ENCODE results near the gene SUCO. TPM values are rescaled to one million over a fixed set of nuclear protein-coding genes. Genes with fewer than 3 reads are reported as not detected.

Gene SUCO
- total and polyA plus RNA-seq, 2 of the 4 experiments (the other 2 are of a cell fraction) = 11.4 to 21.5 TPM

DNA sequence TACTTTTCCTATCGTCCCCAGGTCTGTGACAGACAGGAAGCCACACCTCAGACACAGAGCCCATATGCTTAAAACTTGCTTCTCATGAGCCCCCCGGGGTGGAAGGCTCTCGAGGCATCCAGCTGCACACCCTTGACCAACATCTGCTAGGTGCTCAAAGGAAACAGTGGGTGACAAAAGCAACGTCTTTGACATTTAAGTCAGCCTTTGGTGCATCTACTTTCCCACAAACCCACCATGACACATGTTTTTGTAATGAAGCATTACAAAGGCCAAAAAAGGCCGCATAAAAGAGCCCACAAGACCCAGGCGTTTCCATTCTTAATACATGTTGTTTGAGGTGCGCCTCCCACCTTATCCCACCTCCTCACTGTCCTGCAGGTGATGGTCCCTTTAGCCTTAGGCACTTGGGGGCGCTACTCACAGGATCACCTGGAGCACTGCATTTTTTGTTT is 114.2 kb downstream of the SUCO start:
- in situ Hi-C loops (cut with MboI; ENCODE audit: low sequenced_read_pairs) (no loop called here), intact Hi-C loops (cut with micrococcal nuclease) (no loop called here), dilution Hi-C loops (cut with HindIII; ENCODE audit: low sequenced_read_pairs, unreplicated experiment) (no loop called here)
- Histone ChIP-seq H3K27ac (ENCODE audit: insufficient read depth, low read length) (no peak overlapping the region), H2BK15ac (ENCODE audit: low read depth, low read length) (no peak overlapping the region), H3K9me3 (ENCODE audit: control insufficient read depth, insufficient read depth, low read length) (no peaks in the 10 kb centered on the region), H4K8ac (ENCODE audit: low read depth in 2 of 2, low read length in 2 of 2) (peak overlapping the region; percentile 2 to 45; a peak in 1 of 4 replicates), H4K91ac (ENCODE audit: insufficient read depth, low read depth, low read length) (no peak overlapping the region), H2BK20ac (ENCODE audit: low read depth, low read length) (peak overlapping the region; percentile 33; the same call in 1 of the 2 replicates), H3K4me1 (ENCODE audit: control insufficient read depth, insufficient read depth, low read length) (peaks cover 10% of the 10 kb centered on the region), H2AFZ (replicated peaks; ENCODE audit: low read length, poor library complexity) (peak overlapping the region; percentile 0), H3K79me1 (ENCODE audit: low read depth in 1 of 2, low read length in 2 of 2) (no peaks in the 10 kb centered on the region), H3K14ac (replicated peaks; ENCODE audit: low read depth, low read length) (no peak overlapping the region; the same call in 1 of the 2 replicates), H4K5ac (ENCODE audit: low read depth, low read length) (no peak overlapping the region), H3K9ac (ENCODE audit: low read depth, low read length) (no peak overlapping the region), H2AK5ac (ENCODE audit: low read depth, low read length) (0 out of 2 replicates have a peak overlapping the region, but pooled peaks have one; percentile 20), H3K36me3 (ENCODE audit: control insufficient read depth, insufficient read depth, low read length) (no peaks in the 10 kb centered on the region), H3K56ac (ENCODE audit: extremely low read depth, insufficient read depth, low read length) (no peak overlapping the region), H2BK120ac (ENCODE audit: low read depth, low read length) (no peak overlapping the region), H3K23ac (ENCODE audit: low read depth, low read length) (no peak overlapping the region), H3K4me2 (ENCODE audit: low read depth, low read length) (no peak overlapping the region), H2BK5ac (ENCODE audit: low read depth, low read length, poor library complexity, severe bottlenecking) (no peak overlapping the region), H3K9me1 (ENCODE audit: insufficient read depth, low read length) (peaks cover 9% of the 10 kb centered on the region), H3K4me3 (ENCODE audit: insufficient read depth, low read depth, low read length) (no peak overlapping the region), H4K20me1 (ENCODE audit: insufficient read depth, low read length) (no peaks in the 10 kb centered on the region), H3K18ac (ENCODE audit: low read depth, low read length) (no peak overlapping the region), H2AK9ac (replicated peaks; ENCODE audit: low read depth, low read length, poor library complexity) (no peak overlapping the region), H3K27me3 (ENCODE audit: control insufficient read depth, insufficient read depth, low read length) (no peaks in the 10 kb centered on the region), H3K4ac (ENCODE audit: low read depth, low read length) (0 out of 2 replicates have a peak overlapping the region, but pooled peaks have one; percentile 3)
- no TSS peak for BruUV-seq (replicated peaks)
- POLR2A ChIA-PET (ENCODE audit: unreplicated experiment) = no interaction called here
- no peak for TF ChIP-seq FOS (IDR thresholded peaks at IDR 0.05; ENCODE audit: low read depth, low read length)
- no peak for TF ChIP-seq CEBPB (IDR thresholded peaks at IDR 0.05; ENCODE audit: low read depth, low read length)
- TF ChIP-seq RCOR1 (IDR thresholded peaks at IDR 0.05; ENCODE audit: insufficient replicate concordance, low read length) = no peak
- no peak for TF ChIP-seq RAD21 (IDR thresholded peaks at IDR 0.05; ENCODE audit: low read length)
- no peak for TF ChIP-seq CHD1 (IDR thresholded peaks at IDR 0.05; ENCODE audit: low read depth, low read length)
- TF ChIP-seq, protein P1, sequence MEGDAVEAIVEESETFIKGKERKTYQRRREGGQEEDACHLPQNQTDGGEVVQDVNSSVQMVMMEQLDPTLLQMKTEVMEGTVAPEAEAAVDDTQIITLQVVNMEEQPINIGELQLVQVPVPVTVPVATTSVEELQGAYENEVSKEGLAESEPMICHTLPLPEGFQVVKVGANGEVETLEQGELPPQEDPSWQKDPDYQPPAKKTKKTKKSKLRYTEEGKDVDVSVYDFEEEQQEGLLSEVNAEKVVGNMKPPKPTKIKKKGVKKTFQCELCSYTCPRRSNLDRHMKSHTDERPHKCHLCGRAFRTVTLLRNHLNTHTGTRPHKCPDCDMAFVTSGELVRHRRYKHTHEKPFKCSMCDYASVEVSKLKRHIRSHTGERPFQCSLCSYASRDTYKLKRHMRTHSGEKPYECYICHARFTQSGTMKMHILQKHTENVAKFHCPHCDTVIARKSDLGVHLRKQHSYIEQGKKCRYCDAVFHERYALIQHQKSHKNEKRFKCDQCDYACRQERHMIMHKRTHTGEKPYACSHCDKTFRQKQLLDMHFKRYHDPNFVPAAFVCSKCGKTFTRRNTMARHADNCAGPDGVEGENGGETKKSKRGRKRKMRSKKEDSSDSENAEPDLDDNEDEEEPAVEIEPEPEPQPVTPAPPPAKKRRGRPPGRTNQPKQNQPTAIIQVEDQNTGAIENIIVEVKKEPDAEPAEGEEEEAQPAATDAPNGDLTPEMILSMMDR (conservative IDR thresholded peaks at IDR 0.05; ENCODE audit: low read depth, low read length) = no peak
- no peak for TF ChIP-seq POLR2A (IDR thresholded peaks at IDR 0.05; ENCODE audit: low read depth, low read length)
- TF ChIP-seq, protein P2, sequence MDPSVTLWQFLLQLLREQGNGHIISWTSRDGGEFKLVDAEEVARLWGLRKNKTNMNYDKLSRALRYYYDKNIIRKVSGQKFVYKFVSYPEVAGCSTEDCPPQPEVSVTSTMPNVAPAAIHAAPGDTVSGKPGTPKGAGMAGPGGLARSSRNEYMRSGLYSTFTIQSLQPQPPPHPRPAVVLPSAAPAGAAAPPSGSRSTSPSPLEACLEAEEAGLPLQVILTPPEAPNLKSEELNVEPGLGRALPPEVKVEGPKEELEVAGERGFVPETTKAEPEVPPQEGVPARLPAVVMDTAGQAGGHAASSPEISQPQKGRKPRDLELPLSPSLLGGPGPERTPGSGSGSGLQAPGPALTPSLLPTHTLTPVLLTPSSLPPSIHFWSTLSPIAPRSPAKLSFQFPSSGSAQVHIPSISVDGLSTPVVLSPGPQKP (IDR thresholded peaks at IDR 0.05; ENCODE audit: borderline replicate concordance, low read depth, low read length) = no peak
- DNase-seq (peak; percentile 26), ATAC-seq (ENCODE audit: low read depth) (no peak)
- 80% methylated on average over 1 of the region's 8 CpGs; no CpG with 5 or more reads in 1 of the 2 experiments for WGBS, 2 experiments (ENCODE audit: extremely low coverage in 2 of 2, insufficient read length in 1 of 2)
- CTCF ChIA-PET = no interaction called here

All from IMR-90 (cell line).